ENCODE results near the gene WWC1.

WWC1 gene

GRCh38 chr5:168423971-168424370 lies 132.5 kb downstream of the WWC1 start:
- no peak overlapping the region for H3K4me3 ChIP-seq (replicated peaks; ENCODE audit: low read depth, low read length)
- DNase-seq (ENCODE audit: low read depth): no peak
- TF ChIP-seq, protein P1, sequence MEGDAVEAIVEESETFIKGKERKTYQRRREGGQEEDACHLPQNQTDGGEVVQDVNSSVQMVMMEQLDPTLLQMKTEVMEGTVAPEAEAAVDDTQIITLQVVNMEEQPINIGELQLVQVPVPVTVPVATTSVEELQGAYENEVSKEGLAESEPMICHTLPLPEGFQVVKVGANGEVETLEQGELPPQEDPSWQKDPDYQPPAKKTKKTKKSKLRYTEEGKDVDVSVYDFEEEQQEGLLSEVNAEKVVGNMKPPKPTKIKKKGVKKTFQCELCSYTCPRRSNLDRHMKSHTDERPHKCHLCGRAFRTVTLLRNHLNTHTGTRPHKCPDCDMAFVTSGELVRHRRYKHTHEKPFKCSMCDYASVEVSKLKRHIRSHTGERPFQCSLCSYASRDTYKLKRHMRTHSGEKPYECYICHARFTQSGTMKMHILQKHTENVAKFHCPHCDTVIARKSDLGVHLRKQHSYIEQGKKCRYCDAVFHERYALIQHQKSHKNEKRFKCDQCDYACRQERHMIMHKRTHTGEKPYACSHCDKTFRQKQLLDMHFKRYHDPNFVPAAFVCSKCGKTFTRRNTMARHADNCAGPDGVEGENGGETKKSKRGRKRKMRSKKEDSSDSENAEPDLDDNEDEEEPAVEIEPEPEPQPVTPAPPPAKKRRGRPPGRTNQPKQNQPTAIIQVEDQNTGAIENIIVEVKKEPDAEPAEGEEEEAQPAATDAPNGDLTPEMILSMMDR (IDR thresholded peaks at IDR 0.05; ENCODE audit: low read length, missing control alignments): no peak

- no peak overlapping the region for H3K4me3 ChIP-seq (replicated peaks; ENCODE audit: low read depth, low read length)
- peak; percentile 74 for DNase-seq (ENCODE audit: low read depth)
- TF ChIP-seq, protein P1 (IDR thresholded peaks at IDR 0.05; ENCODE audit: low read length, missing control alignments): no peak
Measured at GRCh38 chr5:168424594-168425323, 133.3 kb downstream of the WWC1 start.

DNA sequence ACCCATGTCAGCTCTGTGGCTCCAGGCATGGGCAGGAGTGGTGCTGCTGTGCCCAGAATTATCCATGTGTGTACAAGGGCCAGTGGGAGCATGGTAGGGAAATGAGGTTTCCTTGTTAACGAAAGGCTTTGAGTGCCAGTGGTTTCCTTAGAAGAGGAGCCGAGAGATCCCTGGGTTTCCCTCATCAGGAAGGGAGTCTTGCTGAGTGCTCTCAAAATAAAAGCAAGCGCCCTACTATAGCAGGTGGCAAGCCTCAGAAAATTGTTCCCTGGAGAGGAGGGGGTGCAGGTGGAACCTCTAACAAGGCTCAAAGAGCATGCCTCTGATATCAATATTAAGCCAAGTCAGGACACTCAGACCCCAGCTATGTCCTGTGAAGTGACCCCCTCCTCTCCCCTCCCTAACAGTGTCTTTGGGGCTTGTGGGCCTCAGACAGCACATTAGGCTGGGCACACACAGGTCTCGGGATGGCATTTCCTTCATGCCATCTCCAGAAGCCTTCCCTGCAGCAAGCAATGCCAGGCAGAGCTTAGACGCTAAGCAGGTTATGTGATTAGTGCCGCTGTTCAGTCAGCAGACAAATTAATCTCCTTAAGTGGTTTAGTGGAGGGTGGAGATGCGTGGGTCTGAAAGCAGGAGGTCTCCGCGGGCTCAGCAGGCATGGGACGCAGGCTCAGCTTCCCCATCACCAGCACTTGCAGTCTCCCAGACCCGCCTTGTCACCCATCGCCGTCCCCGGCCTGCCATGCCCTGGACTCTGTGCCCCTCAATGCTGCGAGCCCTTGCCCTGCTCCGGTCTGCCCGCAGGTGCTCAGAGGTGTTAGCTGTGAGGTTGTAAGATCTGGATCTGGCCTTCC lies 134.8 kb downstream of the WWC1 start:
- no peak overlapping the region for H3K4me3 ChIP-seq (replicated peaks; ENCODE audit: low read depth, low read length)
- TF ChIP-seq, protein P1 (IDR thresholded peaks at IDR 0.05; ENCODE audit: low read length, missing control alignments): no peak
- no peak for DNase-seq (ENCODE audit: low read depth)

DNA sequence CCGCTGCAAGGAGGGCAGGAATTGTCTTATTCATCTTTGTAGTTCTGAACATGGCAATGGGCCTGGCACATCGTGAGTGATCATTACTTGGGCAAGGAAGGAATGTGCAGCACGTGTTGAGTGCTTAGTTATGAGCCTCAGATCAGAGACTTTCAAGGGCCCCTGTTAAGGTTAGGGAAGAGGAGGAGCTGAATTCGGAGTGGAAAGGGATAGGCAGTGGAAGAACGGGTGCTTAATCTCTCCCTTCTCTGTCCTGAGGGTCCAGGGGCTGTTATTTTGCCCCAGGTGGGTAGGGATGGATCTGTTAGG lies 135.4 kb downstream of the WWC1 start:
- no peak overlapping the region for H3K4me3 ChIP-seq (replicated peaks; ENCODE audit: low read depth, low read length)
- TF ChIP-seq, protein P1 (IDR thresholded peaks at IDR 0.05; ENCODE audit: low read length, missing control alignments): no peak
- no peak for DNase-seq (ENCODE audit: low read depth)

GRCh38 chr5:168427224-168427623 lies 135.8 kb downstream of the WWC1 start:
- TF ChIP-seq, protein P1 (IDR thresholded peaks at IDR 0.05; ENCODE audit: low read length, missing control alignments): no peak
- no peak overlapping the region for H3K4me3 ChIP-seq (replicated peaks; ENCODE audit: low read depth, low read length)
- no peak for DNase-seq (ENCODE audit: low read depth)

GRCh38 chr5:168428552-168428951 lies 137.1 kb downstream of the WWC1 start:
- TF ChIP-seq, protein P1 (IDR thresholded peaks at IDR 0.05; ENCODE audit: low read length, missing control alignments): no peak
- no peak for DNase-seq (ENCODE audit: low read depth)
- no peak overlapping the region for H3K4me3 ChIP-seq (replicated peaks; ENCODE audit: low read depth, low read length)
